ENCODE data around the gene SNPH. TPM values are rescaled to one million over a fixed set of nuclear protein-coding genes. Genes with fewer than 3 reads are reported as not detected.

The SNPH gene
- total and polyA plus RNA-seq, 7 donors, result 1.0 to 9.3 (median 3.7) TPM

DNA sequence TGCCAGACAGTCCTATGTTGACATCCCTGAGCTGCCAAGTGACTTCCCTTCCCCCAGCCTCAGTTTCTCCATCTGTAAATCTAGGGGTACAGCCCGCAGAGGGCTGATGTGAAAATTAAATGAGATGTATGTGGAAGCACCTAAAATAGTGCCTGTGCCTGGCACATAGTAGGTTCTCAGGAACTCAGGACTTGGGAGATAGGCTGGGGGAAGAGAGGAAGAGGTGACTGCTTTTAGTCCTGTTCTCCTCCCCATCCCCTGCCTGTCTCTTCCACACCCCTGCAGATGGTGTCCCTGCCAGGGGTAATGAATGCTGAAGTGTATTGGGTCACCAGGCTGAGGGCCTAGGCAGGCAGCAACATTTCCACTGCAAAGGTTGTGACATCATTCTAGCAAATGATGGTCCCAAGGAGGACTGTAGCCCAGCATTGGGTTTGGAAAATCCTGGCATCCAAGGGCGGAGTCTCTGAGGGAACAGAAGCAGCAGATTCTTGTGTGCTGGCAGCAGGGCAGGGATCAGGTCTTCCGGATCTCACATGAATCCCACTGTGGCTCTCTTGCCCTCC is 1.8 kb downstream of the SNPH start:
- H3K27ac ChIP-seq, result no peak overlapping the region
- H3K4me3 ChIP-seq, result no peak overlapping the region
- 87 to 95% (median 89%) methylated on average over 3 of the region's 3 CpGs for WGBS, 3 donors
- no peak for ATAC-seq
- no peaks in the 10 kb centered on the region for H3K27me3 ChIP-seq (ENCODE audit: insufficient read depth in 3 of 3, low read length in 2 of 3)
- no peaks in the 10 kb centered on the region for H3K9me3 ChIP-seq
- no peak for DNase-seq
- H3K4me1 ChIP-seq, result peaks cover 4% of the 10 kb centered on the region
- TF ChIP-seq, protein P1, sequence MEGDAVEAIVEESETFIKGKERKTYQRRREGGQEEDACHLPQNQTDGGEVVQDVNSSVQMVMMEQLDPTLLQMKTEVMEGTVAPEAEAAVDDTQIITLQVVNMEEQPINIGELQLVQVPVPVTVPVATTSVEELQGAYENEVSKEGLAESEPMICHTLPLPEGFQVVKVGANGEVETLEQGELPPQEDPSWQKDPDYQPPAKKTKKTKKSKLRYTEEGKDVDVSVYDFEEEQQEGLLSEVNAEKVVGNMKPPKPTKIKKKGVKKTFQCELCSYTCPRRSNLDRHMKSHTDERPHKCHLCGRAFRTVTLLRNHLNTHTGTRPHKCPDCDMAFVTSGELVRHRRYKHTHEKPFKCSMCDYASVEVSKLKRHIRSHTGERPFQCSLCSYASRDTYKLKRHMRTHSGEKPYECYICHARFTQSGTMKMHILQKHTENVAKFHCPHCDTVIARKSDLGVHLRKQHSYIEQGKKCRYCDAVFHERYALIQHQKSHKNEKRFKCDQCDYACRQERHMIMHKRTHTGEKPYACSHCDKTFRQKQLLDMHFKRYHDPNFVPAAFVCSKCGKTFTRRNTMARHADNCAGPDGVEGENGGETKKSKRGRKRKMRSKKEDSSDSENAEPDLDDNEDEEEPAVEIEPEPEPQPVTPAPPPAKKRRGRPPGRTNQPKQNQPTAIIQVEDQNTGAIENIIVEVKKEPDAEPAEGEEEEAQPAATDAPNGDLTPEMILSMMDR (IDR thresholded peaks at IDR 0.05), result no peak
- intact Hi-C loops (cut with DNase I), result no loop called here
- H3K36me3 ChIP-seq (ENCODE audit: insufficient read depth in 1 of 2, low read depth in 1 of 2), result no peaks in the 10 kb centered on the region

DNA sequence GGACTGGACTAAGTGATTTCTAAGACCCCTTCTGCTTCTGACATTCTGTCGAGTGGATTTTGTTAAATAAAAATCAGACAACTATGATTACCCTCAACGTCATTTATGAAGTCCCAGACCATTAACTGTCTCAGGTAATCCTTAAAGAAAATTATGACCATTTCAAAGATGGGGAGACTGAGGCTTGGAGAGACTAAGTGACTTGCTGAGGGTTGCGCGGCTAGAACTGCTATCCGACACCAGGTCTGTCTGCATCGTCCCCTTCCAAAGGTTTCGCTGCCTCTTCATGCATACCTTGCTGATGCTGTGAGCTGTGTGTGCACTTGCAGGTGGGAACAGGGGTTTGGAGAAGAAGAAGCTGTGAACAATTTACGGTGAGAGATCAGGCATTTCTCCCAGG is 3.1 kb downstream of the SNPH start:
- H3K36me3 ChIP-seq (ENCODE audit: insufficient read depth in 1 of 2, low read depth in 1 of 2), result no peaks in the 10 kb centered on the region
- H3K4me3 ChIP-seq, result no peak overlapping the region
- DNase-seq, result no peak
- peaks cover 4% of the 10 kb centered on the region for H3K4me1 ChIP-seq
- intact Hi-C loops (cut with DNase I), result no loop called here
- H3K27ac ChIP-seq, result no peak overlapping the region
- H3K27me3 ChIP-seq (ENCODE audit: insufficient read depth in 3 of 3, low read length in 2 of 3), result no peaks in the 10 kb centered on the region
- no peaks in the 10 kb centered on the region for H3K9me3 ChIP-seq
- WGBS, 3 donors, result 86 to 94% (median 88%) methylated on average over 8 of the region's 8 CpGs
- TF ChIP-seq, protein P1 (IDR thresholded peaks at IDR 0.05), result no peak
- no peak for ATAC-seq

GRCh38 chr20:1269850-1270249 is 3.8 kb downstream of the SNPH start:
- H3K4me3 ChIP-seq, result no peak overlapping the region
- 95 to 96% (median 96%) methylated on average over 3 of the region's 3 CpGs for WGBS, 3 donors
- DNase-seq (no peak), ATAC-seq (no peak)
- H3K4me1 ChIP-seq, result peaks cover 4% of the 10 kb centered on the region
- H3K9me3 ChIP-seq, result no peaks in the 10 kb centered on the region
- H3K36me3 ChIP-seq (ENCODE audit: insufficient read depth in 1 of 2, low read depth in 1 of 2), result no peaks in the 10 kb centered on the region
- TF ChIP-seq, protein P1 (IDR thresholded peaks at IDR 0.05), result no peak
- H3K27ac ChIP-seq, result no peak overlapping the region
- intact Hi-C loops (cut with DNase I), result no loop called here
- no peaks in the 10 kb centered on the region for H3K27me3 ChIP-seq (ENCODE audit: insufficient read depth in 3 of 3, low read length in 2 of 3)

- ATAC-seq, result no peak
- Histone ChIP-seq H3K9me3 (no peaks in the 10 kb centered on the region), H3K36me3 (ENCODE audit: insufficient read depth in 1 of 2, low read depth in 1 of 2) (no peaks in the 10 kb centered on the region), H3K4me1 (no peaks in the 10 kb centered on the region), H3K27me3 (ENCODE audit: insufficient read depth in 3 of 3, low read length in 2 of 3) (no peaks in the 10 kb centered on the region), H3K4me3 (no peak overlapping the region), H3K27ac (no peak overlapping the region)
- 64 to 70% (median 64%) methylated on average over 6 of the region's 6 CpGs for WGBS, 3 donors
- TF ChIP-seq, protein P1 (IDR thresholded peaks at IDR 0.05), result no peak
- intact Hi-C loops (cut with DNase I), result no loop called here
- DNase-seq, result no peak
Measured at GRCh38 chr20:1272368-1273100, 6.4 kb downstream of the SNPH start.
